GM23338 (cell line): ENCODE data around the gene KRTAP4-11.
"Not testable (repeated sequence)": the region's sequence is repeated elsewhere in the genome, so short reads cannot be mapped to it uniquely, and the experiment has no call there.

Experiments
- CREB1 ChIP-seq: fragments of 250-450 bp; sonication (Bioruptor Pico); IDR thresholded peaks from 2 replicates; pipeline ENCODE4 v1.5.0; 2020; ENCODE audit warnings: low read depth, mild to moderate bottlenecking, moderate library complexity
- CTCF ChIP-seq, 2 experiments: fragments of 200-600 bp in 1 of 2; sonication (generic) in 1 of 2; conservative IDR thresholded peaks; 2 replicates each; pipeline versions ENCODE4 v1.5.1 to v1.6.1; 2016 to 2017; ENCODE audit warnings: antibody characterized with exemption in 2 of 2, low read depth in 2 of 2, mild to moderate bottlenecking in 2 of 2, moderate library complexity in 1 of 2
- ETS1 ChIP-seq: IDR thresholded peaks from 2 replicates; pipeline ENCODE4 v1.6.1; 2016; ENCODE audit warnings: antibody characterized with exemption
- EZH2 ChIP-seq: fragments of 200-600 bp; sonication (generic); IDR thresholded peaks from one replicate; pipeline ENCODE4 v1.8.0; 2017; ENCODE audit warnings: antibody characterized with exemption, mild to moderate bottlenecking, low read depth; ENCODE audit not compliant: unreplicated experiment
- EZH2phosphoT487 ChIP-seq: fragments of 200-600 bp; sonication (generic); IDR thresholded peaks from one replicate; pipeline ENCODE4 v1.8.1; 2018; ENCODE audit warnings: antibody characterized with exemption; ENCODE audit not compliant: unreplicated experiment
- JUNB ChIP-seq: IDR thresholded peaks from one replicate; pipeline ENCODE4 v1.6.1; 2016; ENCODE audit warnings: antibody characterized with exemption; ENCODE audit not compliant: unreplicated experiment
- POLR2AphosphoS5 ChIP-seq: IDR thresholded peaks from 2 replicates; pipeline ENCODE4 v1.6.1; 2016; ENCODE audit warnings: antibody characterized with exemption, low read depth
- REST ChIP-seq: IDR thresholded peaks from one replicate; pipeline ENCODE4 v1.6.1; 2018; ENCODE audit warnings: antibody characterized with exemption; ENCODE audit not compliant: unreplicated experiment
- STAT1 ChIP-seq: IDR thresholded peaks from one replicate; pipeline ENCODE4 v1.6.1; 2016; ENCODE audit warnings: antibody characterized with exemption; ENCODE audit not compliant: unreplicated experiment
- ZNF114 ChIP-seq: fragments of 250-450 bp; sonication (Bioruptor Pico); IDR thresholded peaks from 2 replicates; pipeline ENCODE4 v1.5.0; 2020; ENCODE audit warnings: mild to moderate bottlenecking, moderate library complexity

- not testable (repeated sequence) for TF ChIP-seq CTCF (conservative IDR thresholded peaks at IDR 0.05; ENCODE audit: low read depth in 2 of 2); POLR2AphosphoS5; ZNF114 (CRISPR knock-in tag); CREB1 (CRISPR knock-in tag); EZH2; EZH2phosphoT487; REST; JUNB; STAT1; ETS1
These were observed 18.3 kb downstream of the KRTAP4-11 start for GRCh38 chr17:41099682-41100480.
